GM12872 (cell line): Measurements from ENCODE around the gene EPHB1.

ENCODE experiments used
- CTCF ChIP-seq: IDR thresholded peaks from 3 replicates; pipeline ENCODE4 v1.5.1; 2011; ENCODE audit warnings: low read depth, mild to moderate bottlenecking, low read length, moderate library complexity; ENCODE audit not compliant: insufficient read depth

The EPHB1 gene

GRCh38 chr3:134881305-134881704 lies 86.2 kb downstream of the EPHB1 start:
- no peak for TF ChIP-seq CTCF

- no peak for TF ChIP-seq CTCF
Measured at GRCh38 chr3:134883697-134884385, 88.8 kb downstream of the EPHB1 start.

GRCh38 chr3:134885877-134886621 lies 91.0 kb downstream of the EPHB1 start:
- TF ChIP-seq CTCF, result peak; percentile 67

GRCh38 chr3:134886991-134887390 lies 91.9 kb downstream of the EPHB1 start:
- TF ChIP-seq CTCF, result no peak

- no peak for TF ChIP-seq CTCF
Measured at GRCh38 chr3:134887536-134887935, 92.5 kb downstream of the EPHB1 start.

GRCh38 chr3:134892326-134892725 lies 97.3 kb downstream of the EPHB1 start:
- TF ChIP-seq CTCF, result no peak

- TF ChIP-seq CTCF, result no peak
Measured at GRCh38 chr3:134892761-134893160, 97.7 kb downstream of the EPHB1 start.
